Right atrium auricular region (tissue), 2 donors: ENCODE data around the gene HSD17B12. TPM values are rescaled to one million over a fixed set of nuclear protein-coding genes. Genes with fewer than 3 reads are reported as not detected.

Experiments
- DNase-seq: peaks from one replicate; pipeline ENCODE4 v3.0.0-alpha.2; 2019; ENCODE audit warnings: low spot score
- H3K27ac ChIP-seq, 2 donors: fragments of 200-600 bp; sonication (generic); 1 replicate in 1 of 2; 2 replicates in 1 of 2; pipeline ENCODE4 v1.5.1; 2016 to 2019
- H3K27me3 ChIP-seq, 2 donors: fragments of 200-600 bp; sonication (generic); one replicate each; pipeline versions ENCODE4 v1.5.1 to v1.6.0; 2017 to 2019
- H3K36me3 ChIP-seq: fragments of 200-600 bp; sonication (generic); one replicate; pipeline ENCODE4 v1.5.1; 2016
- H3K4me1 ChIP-seq, 2 donors: fragments of 200-600 bp; sonication (generic); one replicate each; pipeline versions ENCODE4 v1.5.1 to v1.6.0; 2017 to 2019
- H3K4me3 ChIP-seq, 2 donors: fragments of 200-600 bp; sonication (generic); 1 replicate in 1 of 2; 2 replicates in 1 of 2; pipeline ENCODE4 v1.5.1; 2017 to 2019; ENCODE audit warnings: mild to moderate bottlenecking in 1 of 2, moderate library complexity in 1 of 2
- H3K9me3 ChIP-seq, 2 donors: fragments of 200-600 bp; sonication (generic); one replicate each; pipeline ENCODE4 v1.5.1; 2019
- total RNA-seq, 2 donors: library from RNA; depleted of rRNA; stranded (reverse); fragments of >200 nt; gene quantifications; one replicate each; pipeline ENCODE4 v1.1.0, GENCODE V29; 2016
- TF ChIP-seq, protein P1 (sequence below), 2 donors: fragments of 200-600 bp; sonication (generic); IDR thresholded peaks; one replicate each; pipeline ENCODE4 v1.5.1; 2019; ENCODE audit warnings: antibody characterized with exemption in 2 of 2

The HSD17B12 gene
- 100 to 1,000 TPM in 1 of 2 donors, 10 to 100 TPM in 1; 61.4 to 108 TPM for total RNA-seq

DNA sequence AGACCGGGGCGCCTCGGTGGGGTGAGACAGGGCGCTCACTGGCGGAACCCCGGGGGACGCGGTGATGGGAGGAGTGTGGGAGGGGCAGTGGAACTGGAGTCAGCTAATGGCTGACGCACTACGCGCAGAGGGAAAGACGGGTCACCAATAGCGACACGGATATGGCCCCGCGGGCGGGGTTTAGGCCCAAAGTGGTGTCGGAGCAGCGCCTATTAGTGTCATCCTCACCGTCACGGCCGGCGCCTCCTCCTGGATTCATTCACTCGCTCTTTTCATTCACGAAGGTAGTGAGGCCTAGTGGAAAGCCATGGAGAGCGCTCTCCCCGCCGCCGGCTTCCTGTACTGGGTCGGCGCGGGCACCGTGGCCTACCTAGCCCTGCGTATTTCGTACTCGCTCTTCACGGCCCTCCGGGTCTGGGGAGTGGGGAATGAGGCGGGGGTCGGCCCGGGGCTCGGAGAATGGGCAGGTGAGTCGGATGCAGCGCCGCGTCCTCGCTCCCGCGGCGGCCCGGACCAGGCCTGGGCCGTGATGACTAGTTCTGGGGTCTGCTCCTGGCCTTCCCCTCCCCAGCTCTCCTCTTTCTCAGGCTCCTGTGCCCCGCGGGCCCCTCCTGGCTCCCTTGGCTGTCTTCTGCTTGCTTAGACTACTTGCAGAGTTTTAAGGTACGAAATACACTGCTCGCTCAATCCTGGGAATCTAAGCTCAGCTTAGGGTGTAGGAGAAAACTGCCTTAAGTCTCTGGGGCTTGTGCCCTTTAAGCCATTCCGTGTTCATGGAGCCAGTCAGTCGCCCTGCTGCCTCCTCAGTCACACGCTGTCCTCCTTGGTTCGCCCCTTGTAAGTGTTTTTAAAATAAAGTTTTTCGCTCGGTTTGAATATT lies at the start of gene HSD17B12:
Gene HSD17B12, plus strand, starts transcription at position 218 of the 880 bp plus-strand sequence. Its CDS starts 90 bp downstream, at position 308.
- peak; percentile 99 for DNase-seq
- Histone ChIP-seq H3K4me1 (peaks cover 0 to 39% of the 10 kb centered on the region in 2 donors), H3K4me3 (peak within 1 kb of the TSS; percentile 74 to 86), H3K27me3 (no peaks in the 10 kb centered on the region), H3K27ac (peak within 1 kb of the TSS; percentile 96), H3K36me3 (peaks cover 6% of the 10 kb centered on the region), H3K9me3 (no peaks in the 10 kb centered on the region)
- TF ChIP-seq, protein P1, sequence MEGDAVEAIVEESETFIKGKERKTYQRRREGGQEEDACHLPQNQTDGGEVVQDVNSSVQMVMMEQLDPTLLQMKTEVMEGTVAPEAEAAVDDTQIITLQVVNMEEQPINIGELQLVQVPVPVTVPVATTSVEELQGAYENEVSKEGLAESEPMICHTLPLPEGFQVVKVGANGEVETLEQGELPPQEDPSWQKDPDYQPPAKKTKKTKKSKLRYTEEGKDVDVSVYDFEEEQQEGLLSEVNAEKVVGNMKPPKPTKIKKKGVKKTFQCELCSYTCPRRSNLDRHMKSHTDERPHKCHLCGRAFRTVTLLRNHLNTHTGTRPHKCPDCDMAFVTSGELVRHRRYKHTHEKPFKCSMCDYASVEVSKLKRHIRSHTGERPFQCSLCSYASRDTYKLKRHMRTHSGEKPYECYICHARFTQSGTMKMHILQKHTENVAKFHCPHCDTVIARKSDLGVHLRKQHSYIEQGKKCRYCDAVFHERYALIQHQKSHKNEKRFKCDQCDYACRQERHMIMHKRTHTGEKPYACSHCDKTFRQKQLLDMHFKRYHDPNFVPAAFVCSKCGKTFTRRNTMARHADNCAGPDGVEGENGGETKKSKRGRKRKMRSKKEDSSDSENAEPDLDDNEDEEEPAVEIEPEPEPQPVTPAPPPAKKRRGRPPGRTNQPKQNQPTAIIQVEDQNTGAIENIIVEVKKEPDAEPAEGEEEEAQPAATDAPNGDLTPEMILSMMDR (IDR thresholded peaks at IDR 0.05), result no peak

GRCh38 chr11:43631732-43632131 lies 48.8 kb upstream of the HSD17B12 start:
- TF ChIP-seq, protein P1 (IDR thresholded peaks at IDR 0.05), result no peak
- H3K4me3 ChIP-seq, result no peak overlapping the region
- no peak for DNase-seq
- H3K27me3 ChIP-seq, result no peaks in the 10 kb centered on the region
- no peak overlapping the region for H3K27ac ChIP-seq
- no peaks in the 10 kb centered on the region for H3K9me3 ChIP-seq
- no peaks in the 10 kb centered on the region for H3K4me1 ChIP-seq
- no peaks in the 10 kb centered on the region for H3K36me3 ChIP-seq

GRCh38 chr11:43632181-43632580 lies 48.4 kb upstream of the HSD17B12 start:
- Histone ChIP-seq H3K27ac (no peak overlapping the region), H3K36me3 (no peaks in the 10 kb centered on the region), H3K9me3 (no peaks in the 10 kb centered on the region), H3K4me3 (no peak overlapping the region), H3K4me1 (no peaks in the 10 kb centered on the region), H3K27me3 (no peaks in the 10 kb centered on the region)
- TF ChIP-seq, protein P1 (IDR thresholded peaks at IDR 0.05), result no peak
- DNase-seq, result no peak

DNA sequence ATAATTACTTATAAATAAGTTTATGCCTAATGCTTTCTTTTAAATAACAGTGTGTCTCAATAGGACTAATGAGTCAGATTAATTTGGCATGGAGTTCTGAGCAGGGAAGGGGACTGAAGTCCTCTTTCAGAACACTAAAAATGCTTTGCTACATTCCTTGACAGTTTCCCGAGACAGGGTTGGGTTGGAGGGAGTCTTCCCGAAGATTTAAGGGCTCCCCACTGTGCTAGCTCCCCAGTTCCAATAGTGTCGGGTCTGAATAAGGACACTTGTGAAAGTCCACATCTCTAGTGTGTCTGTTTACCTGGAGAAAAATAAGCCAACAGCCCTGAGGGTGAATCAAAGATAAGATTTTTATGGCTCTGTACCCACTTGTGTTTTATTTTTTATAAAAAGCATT lies 41.8 kb upstream of the HSD17B12 start:
- TF ChIP-seq, protein P1 (IDR thresholded peaks at IDR 0.05), result no peak
- no peak for DNase-seq
- no peaks in the 10 kb centered on the region for H3K4me1 ChIP-seq
- H3K27ac ChIP-seq, result no peak overlapping the region
- H3K9me3 ChIP-seq, result no peaks in the 10 kb centered on the region
- no peaks in the 10 kb centered on the region for H3K36me3 ChIP-seq
- H3K4me3 ChIP-seq, result no peak overlapping the region
- no peaks in the 10 kb centered on the region for H3K27me3 ChIP-seq

DNA sequence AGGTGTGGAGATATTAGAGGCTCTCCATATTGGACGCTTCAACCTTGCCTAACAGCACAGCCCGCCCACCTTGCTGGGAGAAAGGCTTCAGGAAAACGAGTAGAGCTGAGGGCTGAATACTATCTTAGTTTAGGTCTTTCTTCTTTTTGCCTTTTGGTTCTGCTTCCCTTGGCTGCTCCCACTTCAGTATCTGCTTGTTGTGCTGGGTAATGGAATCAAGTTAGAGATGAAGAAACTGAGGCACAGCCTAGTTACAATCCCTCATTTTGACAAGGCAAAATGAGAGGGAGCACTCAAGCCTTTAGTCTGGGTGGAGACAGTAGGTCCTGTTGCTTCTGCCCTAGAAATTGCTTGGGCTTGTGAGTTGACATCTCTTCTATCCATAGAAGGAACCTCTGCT lies 41.3 kb upstream of the HSD17B12 start:
- Histone ChIP-seq H3K4me3 (no peak overlapping the region), H3K9me3 (no peaks in the 10 kb centered on the region), H3K27ac (no peak overlapping the region), H3K27me3 (no peaks in the 10 kb centered on the region), H3K4me1 (no peaks in the 10 kb centered on the region), H3K36me3 (no peaks in the 10 kb centered on the region)
- TF ChIP-seq, protein P1 (IDR thresholded peaks at IDR 0.05), result no peak
- DNase-seq, result no peak
